ENCODE data around the gene JAG1.

- TF ChIP-seq, protein P1, sequence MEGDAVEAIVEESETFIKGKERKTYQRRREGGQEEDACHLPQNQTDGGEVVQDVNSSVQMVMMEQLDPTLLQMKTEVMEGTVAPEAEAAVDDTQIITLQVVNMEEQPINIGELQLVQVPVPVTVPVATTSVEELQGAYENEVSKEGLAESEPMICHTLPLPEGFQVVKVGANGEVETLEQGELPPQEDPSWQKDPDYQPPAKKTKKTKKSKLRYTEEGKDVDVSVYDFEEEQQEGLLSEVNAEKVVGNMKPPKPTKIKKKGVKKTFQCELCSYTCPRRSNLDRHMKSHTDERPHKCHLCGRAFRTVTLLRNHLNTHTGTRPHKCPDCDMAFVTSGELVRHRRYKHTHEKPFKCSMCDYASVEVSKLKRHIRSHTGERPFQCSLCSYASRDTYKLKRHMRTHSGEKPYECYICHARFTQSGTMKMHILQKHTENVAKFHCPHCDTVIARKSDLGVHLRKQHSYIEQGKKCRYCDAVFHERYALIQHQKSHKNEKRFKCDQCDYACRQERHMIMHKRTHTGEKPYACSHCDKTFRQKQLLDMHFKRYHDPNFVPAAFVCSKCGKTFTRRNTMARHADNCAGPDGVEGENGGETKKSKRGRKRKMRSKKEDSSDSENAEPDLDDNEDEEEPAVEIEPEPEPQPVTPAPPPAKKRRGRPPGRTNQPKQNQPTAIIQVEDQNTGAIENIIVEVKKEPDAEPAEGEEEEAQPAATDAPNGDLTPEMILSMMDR (IDR thresholded peaks at IDR 0.05; ENCODE audit: low read depth, low read length, poor library complexity, severe bottlenecking): no peak
- no peak for TF ChIP-seq EZH2phosphoT487 (IDR thresholded peaks at IDR 0.05; ENCODE audit: borderline replicate concordance, low read length)
Observed at GRCh38 chr20:10644458-10645204, 29.2 kb downstream of the JAG1 start.

Data from DOHH2 (cell line).